ENCODE measurements around the gene ZC3H7A. TPM values are rescaled to one million over a fixed set of nuclear protein-coding genes. Genes with fewer than 3 reads are reported as not detected.
A peak's percentile ranks its signal among the peaks of the same experiment; 100 is the strongest.

The ZC3H7A gene
- total and polyA plus RNA-seq, 2 of the 13 experiments (the other 11 are each of a cell fraction or from before 2014, with no cell fraction given) = 29.2 to 36.8 TPM

- TF ChIP-seq, protein P1, sequence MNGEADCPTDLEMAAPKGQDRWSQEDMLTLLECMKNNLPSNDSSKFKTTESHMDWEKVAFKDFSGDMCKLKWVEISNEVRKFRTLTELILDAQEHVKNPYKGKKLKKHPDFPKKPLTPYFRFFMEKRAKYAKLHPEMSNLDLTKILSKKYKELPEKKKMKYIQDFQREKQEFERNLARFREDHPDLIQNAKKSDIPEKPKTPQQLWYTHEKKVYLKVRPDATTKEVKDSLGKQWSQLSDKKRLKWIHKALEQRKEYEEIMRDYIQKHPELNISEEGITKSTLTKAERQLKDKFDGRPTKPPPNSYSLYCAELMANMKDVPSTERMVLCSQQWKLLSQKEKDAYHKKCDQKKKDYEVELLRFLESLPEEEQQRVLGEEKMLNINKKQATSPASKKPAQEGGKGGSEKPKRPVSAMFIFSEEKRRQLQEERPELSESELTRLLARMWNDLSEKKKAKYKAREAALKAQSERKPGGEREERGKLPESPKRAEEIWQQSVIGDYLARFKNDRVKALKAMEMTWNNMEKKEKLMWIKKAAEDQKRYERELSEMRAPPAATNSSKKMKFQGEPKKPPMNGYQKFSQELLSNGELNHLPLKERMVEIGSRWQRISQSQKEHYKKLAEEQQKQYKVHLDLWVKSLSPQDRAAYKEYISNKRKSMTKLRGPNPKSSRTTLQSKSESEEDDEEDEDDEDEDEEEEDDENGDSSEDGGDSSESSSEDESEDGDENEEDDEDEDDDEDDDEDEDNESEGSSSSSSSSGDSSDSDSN (CRISPR knock-in tag; IDR thresholded peaks at IDR 0.05) = 0 out of 2 replicates have a peak, but pooled peaks have one; percentile 13
- TF ChIP-seq ZC3H13 (CRISPR knock-in tag; IDR thresholded peaks at IDR 0.05) (peak; percentile 97), RELA (CRISPR knock-in tag; IDR thresholded peaks at IDR 0.05) (no peak), ZNF792 (CRISPR knock-in tag; IDR thresholded peaks at IDR 0.05) (peak; percentile 42; the same call in 1 of the 2 replicates), THAP11 (CRISPR knock-in tag; IDR thresholded peaks at IDR 0.05) (0 out of 2 replicates have a peak, but pooled peaks have one; percentile 7), ZNF678 (CRISPR knock-in tag; IDR thresholded peaks at IDR 0.05) (0 out of 2 replicates have a peak, but pooled peaks have one; percentile 48), ZNF749 (CRISPR knock-in tag; IDR thresholded peaks at IDR 0.05; ENCODE audit: borderline replicate concordance) (no peak), ZNF672 (CRISPR knock-in tag; IDR thresholded peaks at IDR 0.05) (0 out of 2 replicates have a peak, but pooled peaks have one; percentile 32), POLR2G (IDR thresholded peaks at IDR 0.05; ENCODE audit: low read depth, low read length) (peak; percentile 71), ZNF547 (CRISPR knock-in tag; IDR thresholded peaks at IDR 0.05) (no peak), FOXO1 (CRISPR knock-in tag; IDR thresholded peaks at IDR 0.05) (no peak), CBX1 (IDR thresholded peaks at IDR 0.05; ENCODE audit: low read depth) (no peak), PAF1 (CRISPR knock-in tag; IDR thresholded peaks at IDR 0.05) (peak; percentile 93), ZBTB8A (CRISPR knock-in tag; IDR thresholded peaks at IDR 0.05; ENCODE audit: borderline replicate concordance, low read depth) (no peak), RAD21 (CRISPR knock-in tag; IDR thresholded peaks at IDR 0.05) (peak; percentile 33; the same call in 1 of the 2 replicates), WIZ (CRISPR knock-in tag; IDR thresholded peaks at IDR 0.05) (no peak), ZNF580 (CRISPR knock-in tag; IDR thresholded peaks at IDR 0.05; ENCODE audit: borderline replicate concordance, low read depth) (peak; percentile 46; the same call in 1 of the 2 replicates), PRDM10 (CRISPR knock-in tag; IDR thresholded peaks at IDR 0.05; ENCODE audit: low read depth) (peak; percentile 54; the same call in 1 of the 2 replicates), RBM22 (optimal IDR thresholded peaks at IDR 0.05; ENCODE audit: low read length) (peak; percentile 82), TGIF2 (CRISPR knock-in tag; IDR thresholded peaks at IDR 0.05) (peak; percentile 37; the same call in 1 of the 2 replicates), ZBTB1 (CRISPR knock-in tag; IDR thresholded peaks at IDR 0.05; ENCODE audit: borderline replicate concordance) (no peak), ZNF766 (CRISPR knock-in tag; IDR thresholded peaks at IDR 0.05; ENCODE audit: borderline replicate concordance) (no peak), NFIC (IDR thresholded peaks at IDR 0.05; ENCODE audit: low read length) (no peak)
Measured at GRCh38 chr16:11835891-11836649, 39.0 kb upstream of the ZC3H7A start (continued).

Data from HepG2 (cell line).